Suprapubic skin (tissue), 4 donors: ENCODE results near the gene SF3A2. TPM values are rescaled to one million over a fixed set of nuclear protein-coding genes. Genes with fewer than 3 reads are reported as not detected.

ENCODE experiments used
- DNase-seq, 2 donors: peaks; one replicate each; pipeline ENCODE4 v3.0.0-alpha.2; 2019; ENCODE audit warnings: low spot score in 2 of 2
- H3K27ac ChIP-seq: fragments of 200-600 bp; sonication (generic); one replicate; pipeline ENCODE4 v1.5.1; 2019
- H3K27me3 ChIP-seq: fragments of 200-600 bp; sonication (generic); one replicate; pipeline ENCODE4 v1.5.1; 2019
- H3K36me3 ChIP-seq: fragments of 200-600 bp; sonication (generic); one replicate; pipeline ENCODE4 v1.5.1; 2019
- H3K4me1 ChIP-seq: fragments of 200-600 bp; sonication (generic); one replicate; pipeline ENCODE4 v1.5.1; 2019
- H3K4me3 ChIP-seq: fragments of 200-600 bp; sonication (generic); one replicate; pipeline ENCODE4 v1.5.1; 2019; ENCODE audit warnings: mild to moderate bottlenecking
- H3K9me3 ChIP-seq: fragments of 200-600 bp; sonication (generic); one replicate; pipeline ENCODE4 v1.5.1; 2019
- CTCF ChIP-seq, 2 donors: fragments of 200-600 bp in 1 of 2; fragments of 450-650 bp in 1 of 2; sonication (generic) in 1 of 2; IDR thresholded peaks; one replicate each; pipeline ENCODE4 v1.5.1; 2016 to 2019; ENCODE audit warnings: antibody characterized with exemption in 2 of 2, mild to moderate bottlenecking in 1 of 2, moderate library complexity in 1 of 2
- EP300 ChIP-seq: sonication (generic); formaldehyde crosslinking; IDR thresholded peaks from one replicate; pipeline ENCODE4 v1.6.1; 2017; ENCODE audit warnings: antibody characterized with exemption
- POLR2A ChIP-seq, 2 donors: fragments of 450-650 bp; IDR thresholded peaks; one replicate each; pipeline ENCODE4 v1.6.1; 2017; ENCODE audit warnings: antibody characterized with exemption in 2 of 2, mild to moderate bottlenecking in 2 of 2, moderate library complexity in 2 of 2
- POLR2AphosphoS5 ChIP-seq, 3 donors: sonication (generic); formaldehyde crosslinking; IDR thresholded peaks; one replicate each; pipeline ENCODE4 v1.6.1; 2017; ENCODE audit warnings: antibody characterized with exemption in 3 of 3
- WGBS: methylation state at CpG from one replicate; pipeline ENCODE4 v1.1.5; 2018; 5-methylcytosine and 5-hydroxymethylcytosine counted together
- total RNA-seq, 4 donors: library from RNA; depleted of rRNA; stranded (reverse); fragments of >200 nt; gene quantifications; one replicate each; pipeline ENCODE4 v1.1.0, GENCODE V29; 2016

The SF3A2 gene
- total RNA-seq, 4 donors from 2014 or later = 48.0 to 103 (median 64.8) TPM

DNA sequence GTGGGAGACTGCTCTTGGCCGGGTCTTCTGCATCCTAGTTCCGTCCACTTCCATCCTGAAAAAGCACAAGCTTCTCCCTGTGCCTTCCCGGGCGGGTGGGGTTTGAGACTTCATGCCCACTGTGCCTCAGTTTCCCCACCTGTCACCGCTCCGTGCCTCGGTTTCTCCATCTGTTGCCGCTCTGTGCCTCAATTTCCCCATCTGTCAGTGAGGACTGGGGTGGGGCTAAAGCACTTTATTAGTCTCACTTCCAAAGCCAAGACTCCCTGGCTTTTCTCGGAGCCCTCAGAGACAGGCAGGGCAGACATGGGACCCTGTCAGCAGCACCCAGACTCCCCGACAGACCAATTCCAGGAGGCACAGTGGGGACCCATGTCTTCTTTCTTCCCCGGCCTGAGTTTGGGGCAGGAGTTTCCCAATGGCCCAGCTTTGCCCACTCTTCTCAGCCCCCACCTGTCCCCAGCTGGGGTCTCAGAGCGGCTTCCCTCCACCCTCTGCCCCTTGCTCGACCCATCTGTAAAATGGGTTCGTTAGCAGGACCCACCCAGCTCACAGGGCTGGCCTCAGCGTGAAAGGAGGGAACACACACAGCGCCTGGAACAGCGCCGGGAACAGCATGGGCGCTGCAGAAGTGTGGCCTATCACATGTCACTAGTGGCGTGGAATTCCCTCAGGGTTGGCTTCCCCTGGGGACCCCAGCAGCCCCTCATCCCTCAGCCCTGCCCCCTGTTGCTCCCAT, 49.9 kb downstream of the SF3A2 start:
- H3K27me3 ChIP-seq = peaks cover 33% of the 10 kb centered on the region
- TF ChIP-seq POLR2AphosphoS5 (IDR thresholded peaks at IDR 0.05) = no peak
- no peak for TF ChIP-seq EP300
- TF ChIP-seq POLR2A (IDR thresholded peaks at IDR 0.05) = no peak
- no peak for TF ChIP-seq CTCF (IDR thresholded peaks at IDR 0.05)
- WGBS = 93% methylated on average over 20 of the region's 20 CpGs
- H3K36me3 ChIP-seq = no peaks in the 10 kb centered on the region
- no peak overlapping the region for H3K4me3 ChIP-seq
- no peak for DNase-seq
- peaks cover 37% of the 10 kb centered on the region for H3K4me1 ChIP-seq
- no peaks in the 10 kb centered on the region for H3K9me3 ChIP-seq
- no peak overlapping the region for H3K27ac ChIP-seq

GRCh38 chr19:2287585-2288337, 51.1 kb downstream of the SF3A2 start:
- Histone ChIP-seq H3K4me1 (peaks cover 27% of the 10 kb centered on the region), H3K27ac (no peak overlapping the region), H3K9me3 (no peaks in the 10 kb centered on the region), H3K36me3 (peaks cover under 1% of the 10 kb centered on the region), H3K4me3 (no peak overlapping the region), H3K27me3 (peaks cover 44% of the 10 kb centered on the region)
- 81% methylated on average over 12 of the region's 13 CpGs for WGBS
- DNase-seq = no peak
- TF ChIP-seq POLR2A (IDR thresholded peaks at IDR 0.05) (no peak), EP300 (no peak), POLR2AphosphoS5 (IDR thresholded peaks at IDR 0.05) (no peak), CTCF (IDR thresholded peaks at IDR 0.05) (no peak)

DNA sequence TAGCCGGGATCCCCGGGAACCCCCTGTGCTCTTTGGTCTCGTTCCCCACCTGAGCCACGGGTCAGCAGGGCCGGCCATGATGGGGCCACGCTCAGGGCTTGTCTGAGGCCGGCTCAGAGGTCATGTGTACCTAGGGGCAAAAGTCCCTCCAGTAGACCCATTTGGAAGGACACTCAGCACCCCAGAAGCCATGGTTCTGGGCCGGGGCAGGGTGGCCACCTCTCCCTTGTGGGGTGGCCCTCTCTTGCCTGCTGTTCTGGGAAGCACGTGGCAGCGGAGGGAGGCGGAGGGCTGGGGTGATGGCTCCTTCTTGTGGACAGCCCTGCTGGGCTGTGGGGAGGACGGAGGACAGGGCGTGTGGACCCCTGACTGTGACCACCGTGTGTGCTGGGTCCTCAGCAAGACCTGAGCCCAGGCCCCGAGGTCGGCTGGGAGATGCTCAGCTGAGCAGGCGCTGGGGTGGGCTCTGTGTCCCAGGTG, 51.8 kb downstream of the SF3A2 start:
- DNase-seq = no peak
- no peak for TF ChIP-seq CTCF (IDR thresholded peaks at IDR 0.05)
- TF ChIP-seq POLR2AphosphoS5 (IDR thresholded peaks at IDR 0.05) = no peak
- no peak for TF ChIP-seq POLR2A (IDR thresholded peaks at IDR 0.05)
- no peak for TF ChIP-seq EP300
- peaks cover 4% of the 10 kb centered on the region for H3K36me3 ChIP-seq
- 90% methylated on average over 11 of the region's 17 CpGs for WGBS
- H3K27ac ChIP-seq = no peak overlapping the region
- H3K9me3 ChIP-seq = no peaks in the 10 kb centered on the region
- H3K4me3 ChIP-seq = no peak overlapping the region
- peaks cover 27% of the 10 kb centered on the region for H3K4me1 ChIP-seq
- peaks cover 44% of the 10 kb centered on the region for H3K27me3 ChIP-seq

GRCh38 chr19:2288818-2289713, 52.4 kb downstream of the SF3A2 start:
- TF ChIP-seq CTCF (IDR thresholded peaks at IDR 0.05) (no peak), POLR2AphosphoS5 (IDR thresholded peaks at IDR 0.05) (no peak), POLR2A (IDR thresholded peaks at IDR 0.05) (no peak), EP300 (no peak)
- peaks cover 4% of the 10 kb centered on the region for H3K36me3 ChIP-seq

More at GRCh38 chr19:2288818-2289713, 52.4 kb downstream of the SF3A2 start:
- H3K4me1 ChIP-seq = peaks cover 31% of the 10 kb centered on the region
- WGBS = 42% methylated on average over 7 of the region's 28 CpGs
- H3K27me3 ChIP-seq = peaks cover 48% of the 10 kb centered on the region
- no peak for DNase-seq
- H3K4me3 ChIP-seq = peak overlapping the region; percentile 18
- H3K27ac ChIP-seq = peak overlapping the region; percentile 49
- H3K9me3 ChIP-seq = no peaks in the 10 kb centered on the region
